ENCODE results near the gene RASAL3.
"Not testable (repeated sequence)": the region's sequence is repeated elsewhere in the genome, so short reads cannot be mapped to it uniquely, and the experiment has no call there.

The RASAL3 gene

DNA sequence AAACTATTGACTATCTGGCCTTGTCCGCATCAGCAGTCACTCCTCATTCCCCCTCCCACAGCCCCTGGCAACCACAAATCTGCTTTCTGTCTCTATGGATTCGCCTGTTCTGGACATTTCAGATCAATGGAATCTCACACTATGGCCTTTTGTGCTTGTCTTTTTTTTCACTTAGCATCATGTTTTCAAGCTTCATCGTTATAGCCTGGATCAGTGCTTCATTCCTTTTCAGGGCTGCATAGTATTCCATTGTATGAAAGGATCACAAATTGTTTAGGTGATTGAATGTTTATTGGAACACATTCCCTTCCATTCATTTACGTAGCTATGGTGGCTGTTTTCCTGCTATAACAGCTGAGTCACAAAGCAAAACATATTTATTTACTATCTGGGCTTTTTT, 22.7 kb upstream of the RASAL3 start:
- DNase-seq (ENCODE audit: low spot score), result no peak
- TF ChIP-seq, protein P1, sequence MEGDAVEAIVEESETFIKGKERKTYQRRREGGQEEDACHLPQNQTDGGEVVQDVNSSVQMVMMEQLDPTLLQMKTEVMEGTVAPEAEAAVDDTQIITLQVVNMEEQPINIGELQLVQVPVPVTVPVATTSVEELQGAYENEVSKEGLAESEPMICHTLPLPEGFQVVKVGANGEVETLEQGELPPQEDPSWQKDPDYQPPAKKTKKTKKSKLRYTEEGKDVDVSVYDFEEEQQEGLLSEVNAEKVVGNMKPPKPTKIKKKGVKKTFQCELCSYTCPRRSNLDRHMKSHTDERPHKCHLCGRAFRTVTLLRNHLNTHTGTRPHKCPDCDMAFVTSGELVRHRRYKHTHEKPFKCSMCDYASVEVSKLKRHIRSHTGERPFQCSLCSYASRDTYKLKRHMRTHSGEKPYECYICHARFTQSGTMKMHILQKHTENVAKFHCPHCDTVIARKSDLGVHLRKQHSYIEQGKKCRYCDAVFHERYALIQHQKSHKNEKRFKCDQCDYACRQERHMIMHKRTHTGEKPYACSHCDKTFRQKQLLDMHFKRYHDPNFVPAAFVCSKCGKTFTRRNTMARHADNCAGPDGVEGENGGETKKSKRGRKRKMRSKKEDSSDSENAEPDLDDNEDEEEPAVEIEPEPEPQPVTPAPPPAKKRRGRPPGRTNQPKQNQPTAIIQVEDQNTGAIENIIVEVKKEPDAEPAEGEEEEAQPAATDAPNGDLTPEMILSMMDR (IDR thresholded peaks at IDR 0.05; ENCODE audit: extremely low read depth, insufficient read depth, missing control alignments), result no peak
- in situ Hi-C loops (cut with MboI; ENCODE audit: low pct_unique_long_range_greater_than_20kb, low sequenced_read_pairs, unreplicated experiment), result no loop called here

DNA sequence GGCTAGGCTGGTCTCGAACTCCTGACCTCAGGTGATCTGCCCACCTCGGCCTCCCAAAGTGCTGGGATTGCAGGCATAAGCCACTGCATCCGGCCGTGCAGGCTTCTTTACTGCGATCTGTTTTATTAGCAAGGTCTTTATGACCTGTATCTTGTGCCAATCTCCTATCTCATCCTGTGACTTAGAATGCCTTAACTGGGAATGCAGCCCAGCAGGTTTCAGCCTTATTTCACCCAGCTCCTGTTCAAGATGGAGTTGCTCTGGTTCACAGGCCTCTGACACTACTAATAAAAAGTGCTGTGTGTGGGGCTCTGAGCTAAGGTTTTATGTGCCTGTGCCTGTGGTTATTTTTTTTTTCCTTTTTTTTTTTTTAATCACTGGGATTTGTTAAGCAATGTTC, 21.4 kb upstream of the RASAL3 start:
- in situ Hi-C loops (cut with MboI; ENCODE audit: low pct_unique_long_range_greater_than_20kb, low sequenced_read_pairs, unreplicated experiment), result not testable (repeated sequence)

DNA sequence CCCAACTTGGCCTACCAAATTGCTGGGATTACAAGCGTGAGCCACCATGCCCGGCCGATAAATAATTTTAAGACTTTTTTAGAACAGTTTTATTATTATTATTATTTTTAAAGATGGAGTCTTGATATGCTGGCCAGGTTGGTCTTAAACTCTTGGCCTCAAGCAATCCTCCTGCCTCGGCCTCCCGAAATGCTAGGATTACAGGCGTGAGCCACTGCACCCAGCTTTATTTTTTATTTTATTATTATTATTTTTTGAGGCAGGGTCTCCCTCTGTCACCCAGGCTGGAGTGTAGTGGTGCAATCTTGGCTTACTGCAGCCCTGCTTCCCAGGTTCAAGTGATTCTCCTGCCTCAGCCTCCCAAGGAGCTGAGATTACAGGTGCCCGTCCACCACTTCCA, 16.7 kb upstream of the RASAL3 start:
- DNase-seq (ENCODE audit: low spot score); in situ Hi-C loops (cut with MboI; ENCODE audit: low pct_unique_long_range_greater_than_20kb, low sequenced_read_pairs, unreplicated experiment): not testable (repeated sequence)

More for the DNA sequence above, 21.4 kb upstream of the RASAL3 start:
- not testable (repeated sequence) for DNase-seq (ENCODE audit: low spot score)

DNA sequence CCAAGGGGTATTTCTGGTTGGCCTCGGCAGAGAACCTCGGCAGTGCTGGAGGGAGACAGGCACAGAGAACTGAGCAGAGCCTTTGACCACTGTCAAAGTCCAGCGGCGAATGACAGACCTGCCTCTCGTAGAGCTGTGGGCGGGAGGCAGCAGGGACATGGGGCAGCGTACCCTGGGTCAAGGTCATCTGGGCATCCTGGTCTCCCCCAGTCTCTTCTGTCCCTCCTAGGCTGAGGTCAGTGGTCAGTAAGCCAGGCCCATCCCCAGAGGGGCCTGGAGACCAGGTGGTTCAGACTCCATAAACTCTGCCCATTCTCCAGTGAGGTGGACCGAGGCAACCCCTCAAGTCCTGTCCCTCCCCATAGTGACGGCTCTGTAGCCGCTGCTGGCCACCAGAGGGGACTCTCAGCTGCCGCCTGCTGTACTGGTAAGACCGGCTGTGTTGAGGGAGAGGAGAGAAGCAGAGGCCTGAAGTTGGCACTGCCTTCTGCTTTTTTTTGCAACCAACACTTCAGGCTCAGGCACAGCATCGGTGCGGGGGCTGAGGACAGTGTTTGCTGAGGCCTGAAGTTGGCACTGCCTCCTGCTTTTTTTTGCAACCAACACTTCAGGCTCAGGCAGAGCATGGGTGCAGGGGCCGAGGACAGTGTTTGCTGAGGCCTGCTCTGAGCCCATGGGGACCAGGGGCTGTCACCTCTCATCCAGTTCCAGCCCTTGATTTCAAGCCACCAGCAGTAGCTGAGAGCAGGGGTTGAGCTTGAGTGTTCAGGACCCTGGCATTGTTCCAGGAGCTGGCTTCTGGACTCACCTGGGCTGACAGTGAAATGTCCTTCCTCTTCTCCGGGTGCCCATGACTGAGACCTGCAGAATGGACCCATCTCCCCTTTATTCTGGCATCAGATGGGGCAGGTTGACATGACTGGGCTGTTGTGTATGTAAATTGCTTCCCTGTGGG, 15.3 kb upstream of the RASAL3 start, which contains the start of gene PGLYRP2:
Gene PGLYRP2 (minus strand): TSS at position 111 of the 955 bp plus-strand sequence. CDS start 130 bp downstream, outside the sequence.
- in situ Hi-C loops (cut with MboI; ENCODE audit: low pct_unique_long_range_greater_than_20kb, low sequenced_read_pairs, unreplicated experiment), result loop anchor here (10.0 kb wide), 1 partner anchor 55 kb away; no protein-coding TSS in a partner anchor
- TF ChIP-seq, protein P1 (IDR thresholded peaks at IDR 0.05; ENCODE audit: extremely low read depth, insufficient read depth, missing control alignments), result peak; percentile 12
- no peak for DNase-seq (ENCODE audit: low spot score)

DNA sequence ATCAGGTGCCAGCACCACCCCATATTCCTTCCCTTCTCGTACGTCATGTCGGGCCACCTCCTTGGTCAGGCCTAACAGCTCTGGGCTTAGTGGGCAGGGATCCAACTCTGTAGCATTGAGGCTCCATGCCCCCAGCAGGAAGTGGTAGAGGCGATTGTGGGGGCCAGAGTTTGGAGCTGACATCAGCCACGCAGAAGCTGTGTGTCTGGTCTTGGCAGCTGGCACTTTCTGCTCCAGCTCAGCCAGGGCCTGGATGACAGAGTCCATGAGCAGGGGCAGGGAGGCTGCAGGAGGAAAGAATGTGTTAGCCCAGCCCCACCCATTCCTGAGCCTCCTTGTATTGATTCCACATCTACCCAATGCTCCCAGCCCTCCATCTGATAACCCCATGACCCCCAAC, 12.0 kb upstream of the RASAL3 start:
- in situ Hi-C loops (cut with MboI; ENCODE audit: low pct_unique_long_range_greater_than_20kb, low sequenced_read_pairs, unreplicated experiment), result loop anchor here (10.0 kb wide), 1 partner anchor 58 kb away; no protein-coding TSS in a partner anchor
- peak; percentile 0 for DNase-seq (ENCODE audit: low spot score)
- TF ChIP-seq, protein P1 (IDR thresholded peaks at IDR 0.05; ENCODE audit: extremely low read depth, insufficient read depth, missing control alignments), result no peak

DNA sequence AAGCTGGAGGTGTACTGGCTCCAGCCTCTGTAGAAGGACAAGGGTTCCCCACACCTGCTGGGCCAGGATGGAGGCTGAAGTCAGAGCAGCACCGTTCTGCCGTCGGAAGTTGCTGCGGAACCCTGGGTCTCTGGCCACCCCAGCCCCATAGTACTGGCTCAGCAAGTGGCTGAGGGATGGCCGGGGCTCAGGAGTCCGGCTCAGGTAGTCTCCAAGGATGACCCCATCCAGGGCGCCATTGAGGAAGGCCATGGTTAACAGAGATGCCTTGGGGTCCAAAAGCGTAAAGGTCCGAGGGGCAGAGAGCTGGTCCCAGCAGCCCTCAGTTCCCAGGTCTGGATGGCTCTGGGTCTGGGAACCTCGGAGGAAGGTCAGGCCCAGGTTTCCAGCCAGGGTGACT, 11.3 kb upstream of the RASAL3 start:
- TF ChIP-seq, protein P1 (IDR thresholded peaks at IDR 0.05; ENCODE audit: extremely low read depth, insufficient read depth, missing control alignments), result no peak
- in situ Hi-C loops (cut with MboI; ENCODE audit: low pct_unique_long_range_greater_than_20kb, low sequenced_read_pairs, unreplicated experiment), result loop anchor here (10.0 kb wide), 1 partner anchor 59 kb away; no protein-coding TSS in a partner anchor

DNA sequence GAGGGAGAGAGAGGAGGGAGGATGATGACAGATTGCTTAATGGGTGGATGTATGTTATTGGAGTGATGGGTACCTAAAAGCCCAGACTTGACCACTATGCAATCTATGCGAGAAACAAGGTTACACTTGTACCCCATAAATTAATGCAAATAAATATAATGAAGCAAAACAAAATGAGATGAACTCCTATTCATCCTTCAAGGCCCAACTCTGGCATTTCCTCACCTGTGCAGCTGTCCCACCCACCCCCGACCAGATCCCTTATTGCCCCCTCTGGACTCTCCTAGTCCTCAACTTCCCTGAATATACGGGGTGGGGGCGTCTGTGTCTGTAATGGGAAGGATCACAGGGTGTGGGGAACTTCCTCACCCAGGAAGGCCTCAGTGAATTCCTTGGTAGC, 10.8 kb upstream of the RASAL3 start:
- TF ChIP-seq, protein P1 (IDR thresholded peaks at IDR 0.05; ENCODE audit: extremely low read depth, insufficient read depth, missing control alignments), result no peak
- DNase-seq (ENCODE audit: low spot score), result no peak
- in situ Hi-C loops (cut with MboI; ENCODE audit: low pct_unique_long_range_greater_than_20kb, low sequenced_read_pairs, unreplicated experiment), result loop anchor here (10.0 kb wide), 1 partner anchor 60 kb away; no protein-coding TSS in a partner anchor

More for the DNA sequence above, 11.3 kb upstream of the RASAL3 start:
- DNase-seq (ENCODE audit: low spot score), result peak; percentile 3

DNA sequence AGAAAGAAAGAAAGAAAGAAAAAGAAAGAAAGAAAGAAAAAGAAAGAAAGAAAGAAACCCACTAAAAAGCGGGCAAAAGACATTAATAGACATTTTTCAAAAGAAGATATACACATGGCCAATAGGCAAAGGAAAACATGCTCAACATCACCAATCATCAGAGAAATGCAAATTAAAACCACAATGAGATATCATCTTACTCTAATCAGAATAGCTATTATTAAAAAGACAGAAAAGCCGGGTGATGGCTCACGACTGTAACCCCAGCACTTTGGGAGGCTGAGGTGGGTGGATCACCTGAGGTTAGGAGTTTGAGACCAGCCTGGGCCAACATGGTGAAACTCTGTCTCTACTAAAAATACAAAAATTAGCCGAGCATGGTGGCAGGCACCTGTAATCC, 9.5 kb upstream of the RASAL3 start:
- in situ Hi-C loops (cut with MboI; ENCODE audit: low pct_unique_long_range_greater_than_20kb, low sequenced_read_pairs, unreplicated experiment), result loop anchor here (10.0 kb wide), 1 partner anchor 61 kb away; no protein-coding TSS in a partner anchor
- DNase-seq (ENCODE audit: low spot score), result not testable (repeated sequence)
